Measurements from ENCODE around the gene RBPJL.

RBPJL gene, protein sequence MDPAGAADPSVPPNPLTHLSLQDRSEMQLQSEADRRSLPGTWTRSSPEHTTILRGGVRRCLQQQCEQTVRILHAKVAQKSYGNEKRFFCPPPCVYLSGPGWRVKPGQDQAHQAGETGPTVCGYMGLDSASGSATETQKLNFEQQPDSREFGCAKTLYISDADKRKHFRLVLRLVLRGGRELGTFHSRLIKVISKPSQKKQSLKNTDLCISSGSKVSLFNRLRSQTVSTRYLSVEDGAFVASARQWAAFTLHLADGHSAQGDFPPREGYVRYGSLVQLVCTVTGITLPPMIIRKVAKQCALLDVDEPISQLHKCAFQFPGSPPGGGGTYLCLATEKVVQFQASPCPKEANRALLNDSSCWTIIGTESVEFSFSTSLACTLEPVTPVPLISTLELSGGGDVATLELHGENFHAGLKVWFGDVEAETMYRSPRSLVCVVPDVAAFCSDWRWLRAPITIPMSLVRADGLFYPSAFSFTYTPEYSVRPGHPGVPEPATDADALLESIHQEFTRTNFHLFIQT

DNA sequence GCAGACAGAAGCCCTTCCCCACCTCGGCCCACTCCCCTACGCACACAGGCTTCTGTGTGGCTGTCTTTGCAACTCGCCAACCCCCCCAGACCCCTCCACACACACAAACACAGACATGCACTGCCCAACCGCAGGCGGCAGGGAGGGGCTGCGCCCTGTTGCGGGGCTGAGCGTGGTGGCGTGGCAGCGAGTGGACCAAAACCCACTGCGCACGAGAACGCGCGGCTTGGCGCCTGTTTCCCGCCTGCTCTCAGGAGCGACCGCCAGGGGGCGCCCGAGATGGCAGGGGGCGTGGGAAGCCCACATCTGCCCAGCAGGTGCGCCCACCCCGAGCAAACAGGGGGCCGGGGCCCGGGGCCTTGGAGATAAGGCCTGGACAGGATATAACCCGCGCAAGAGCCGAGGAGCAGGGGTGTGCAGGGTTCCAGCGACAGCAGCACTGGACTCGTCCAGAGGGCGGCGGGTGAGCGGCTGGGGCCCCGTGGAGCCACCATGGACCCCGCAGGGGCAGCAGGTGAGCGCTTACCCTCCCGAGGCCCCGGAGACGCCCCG lies at the start of gene RBPJL:
TSS of gene RBPJL (plus strand) at position 410 of the 552 bp plus-strand sequence. CDS start at position 493, 83 bp downstream.
- DNase-seq: peak; percentile 48

DNA sequence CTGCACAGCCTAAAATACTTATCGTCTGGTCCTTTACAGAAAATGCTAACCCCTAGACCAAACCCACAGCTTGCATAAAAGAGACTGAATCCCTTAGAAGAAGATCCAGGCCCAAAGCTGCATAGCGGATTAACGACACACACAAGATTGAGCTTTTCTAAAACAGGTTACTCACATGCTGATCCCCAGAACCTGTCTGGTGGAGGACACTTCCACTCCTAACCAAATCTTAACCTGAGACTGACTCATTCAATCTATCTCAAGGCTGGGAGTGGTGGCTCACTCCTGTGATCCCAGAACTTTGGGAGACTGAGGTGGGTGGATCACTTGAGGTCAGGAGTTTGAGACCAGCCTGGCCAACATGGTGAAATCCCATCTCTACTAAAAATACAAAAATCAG lies 49.5 kb upstream of the RBPJL start:
- no peak for DNase-seq

DNA sequence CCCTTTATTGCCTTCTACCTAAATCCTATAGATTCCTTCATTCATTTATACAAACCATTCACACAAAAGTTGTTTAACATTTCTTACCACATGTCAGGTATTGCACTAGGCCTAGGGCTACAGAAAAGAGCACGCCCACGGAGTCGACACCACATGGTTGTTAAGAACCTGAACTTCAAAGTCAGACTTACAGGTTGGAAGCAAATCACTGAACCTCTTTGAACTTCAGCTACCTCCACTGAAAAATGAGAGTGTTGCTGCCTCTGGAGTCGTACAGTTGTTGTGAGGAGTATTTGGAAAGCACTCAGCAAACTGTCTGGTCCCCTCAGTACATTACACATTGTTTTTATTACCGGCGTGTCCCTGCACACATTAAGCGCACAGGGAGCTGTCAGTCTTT lies 48.9 kb upstream of the RBPJL start:
- no peak for DNase-seq

DNA sequence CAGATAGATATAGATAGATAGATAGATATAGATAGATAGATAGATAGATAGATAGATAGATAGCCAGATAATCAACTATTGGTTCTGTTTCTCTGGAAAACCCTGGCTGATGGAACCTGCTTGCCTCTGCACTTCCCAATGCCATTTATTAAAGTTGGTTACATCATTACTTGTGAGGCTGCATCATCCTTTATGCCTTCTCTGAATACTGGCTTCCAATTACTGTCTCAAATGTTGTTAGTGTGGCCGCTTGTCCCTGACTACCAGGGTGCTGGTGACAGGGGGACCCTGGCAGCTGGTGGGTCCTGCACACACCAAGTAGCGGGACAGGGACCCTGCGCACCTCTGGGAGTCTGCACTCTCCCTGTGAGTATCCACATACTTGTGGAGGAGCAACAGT lies 48.4 kb upstream of the RBPJL start:
- DNase-seq: no peak

DNA sequence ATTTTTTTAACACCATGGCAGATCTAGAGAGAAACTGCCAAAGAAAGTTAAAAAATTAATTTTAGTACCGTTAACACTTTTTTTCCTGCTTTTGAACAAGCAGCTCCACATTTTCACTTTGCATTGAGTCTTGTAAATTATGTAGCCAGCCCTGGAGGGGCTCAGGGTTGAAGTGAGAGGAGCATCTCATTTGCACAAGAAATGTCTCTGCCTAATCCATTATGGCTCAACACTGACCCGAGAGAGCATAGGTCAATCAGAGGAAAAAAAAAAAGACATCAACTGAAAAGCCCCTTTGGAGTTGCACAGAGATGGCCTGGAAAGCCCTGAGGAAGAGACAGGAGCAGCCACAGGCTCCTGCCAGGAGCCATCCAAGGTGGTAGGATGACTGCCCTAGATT lies 48.0 kb upstream of the RBPJL start:
- DNase-seq: no peak

DNA sequence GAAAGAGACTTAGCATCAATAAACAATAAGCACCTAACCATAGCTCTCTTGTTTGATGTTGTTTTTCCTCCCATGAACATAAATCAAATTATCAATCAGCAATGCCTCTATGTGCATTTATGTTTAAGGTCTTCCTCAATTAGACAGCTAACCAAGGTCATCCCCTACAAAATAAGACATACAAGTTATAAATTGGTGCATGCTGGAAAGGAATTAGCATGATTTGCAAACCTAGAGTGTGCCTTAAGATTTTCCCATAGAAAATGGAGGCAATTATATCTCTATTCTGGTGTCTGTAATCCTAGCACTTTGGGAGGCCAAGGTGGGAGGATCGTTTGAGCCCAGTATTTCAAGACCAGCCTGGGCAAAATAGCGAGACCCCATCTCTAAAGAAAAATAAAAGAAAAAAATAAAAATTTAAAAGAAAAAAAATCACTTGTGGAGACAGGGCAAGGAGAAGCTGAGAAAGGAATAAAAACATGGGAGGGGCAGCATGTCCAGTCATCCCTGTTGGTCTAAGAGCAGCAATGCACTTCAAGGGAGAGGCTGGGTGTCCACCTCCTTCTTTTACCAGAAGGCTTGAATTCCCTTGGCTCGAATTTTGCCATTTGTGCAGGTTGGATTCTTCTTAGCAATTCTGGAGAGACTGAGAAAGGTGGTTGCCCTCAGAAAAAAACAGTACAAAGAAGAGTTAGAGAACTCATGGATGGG lies 42.9 kb upstream of the RBPJL start:
- DNase-seq: no peak

DNA sequence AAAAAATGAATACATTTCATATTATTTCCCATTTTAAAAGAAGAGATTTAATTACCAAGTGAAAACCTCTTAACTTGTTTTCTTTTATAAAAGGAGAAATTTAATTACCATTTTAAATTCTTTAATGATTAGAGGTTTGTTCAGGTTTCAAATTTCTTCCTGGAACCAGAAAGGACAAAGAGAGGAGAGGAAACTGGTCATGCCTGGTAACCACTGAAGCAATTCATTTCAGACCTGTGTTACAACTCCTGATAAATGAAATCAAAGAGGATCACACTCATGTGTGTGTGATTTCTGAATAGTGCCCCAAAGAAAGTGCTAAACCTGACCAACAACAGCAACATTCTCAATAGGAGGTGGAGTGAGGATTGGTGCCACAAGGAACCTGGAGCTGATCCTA lies 39.7 kb upstream of the RBPJL start:
- no peak for DNase-seq

DNA sequence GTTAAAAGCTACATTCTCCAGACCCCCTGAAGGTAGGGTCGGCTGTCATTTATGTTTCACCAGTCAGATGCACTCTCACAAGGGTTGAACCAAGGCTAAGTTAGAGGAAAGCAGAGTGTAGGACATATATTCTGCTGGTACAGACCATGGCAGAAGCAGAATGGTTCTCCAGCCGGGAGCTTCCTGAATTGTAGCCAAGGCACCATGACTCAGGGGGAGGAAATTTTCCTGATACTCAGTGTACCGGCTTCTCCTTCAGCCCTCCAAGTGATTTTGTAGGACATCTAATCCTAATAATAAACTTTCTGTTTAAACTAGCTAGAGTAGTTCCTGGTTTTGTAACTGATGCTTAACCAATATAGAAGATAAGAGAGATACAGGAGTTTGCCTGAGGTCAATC lies 38.1 kb upstream of the RBPJL start:
- no peak for DNase-seq

DNA sequence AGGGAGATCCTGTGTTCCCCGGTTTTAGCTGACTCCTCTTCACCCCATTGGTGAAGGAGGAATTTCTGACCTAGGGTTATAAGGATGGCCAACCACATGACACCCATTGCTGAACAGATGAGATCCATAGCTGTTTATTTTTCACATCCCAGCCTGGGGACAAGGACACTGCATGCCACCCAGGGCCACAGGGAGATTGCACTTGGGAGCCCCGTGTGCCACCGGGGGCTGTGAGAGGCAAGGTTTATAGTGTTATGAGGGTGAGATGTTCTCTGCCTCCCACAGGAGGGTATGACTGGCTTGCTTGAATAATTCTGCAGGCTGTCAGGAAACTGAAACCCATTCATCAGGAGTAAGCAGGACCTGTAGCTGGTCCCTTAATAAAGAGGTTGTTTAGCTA lies 37.6 kb upstream of the RBPJL start:
- DNase-seq: no peak

DNA sequence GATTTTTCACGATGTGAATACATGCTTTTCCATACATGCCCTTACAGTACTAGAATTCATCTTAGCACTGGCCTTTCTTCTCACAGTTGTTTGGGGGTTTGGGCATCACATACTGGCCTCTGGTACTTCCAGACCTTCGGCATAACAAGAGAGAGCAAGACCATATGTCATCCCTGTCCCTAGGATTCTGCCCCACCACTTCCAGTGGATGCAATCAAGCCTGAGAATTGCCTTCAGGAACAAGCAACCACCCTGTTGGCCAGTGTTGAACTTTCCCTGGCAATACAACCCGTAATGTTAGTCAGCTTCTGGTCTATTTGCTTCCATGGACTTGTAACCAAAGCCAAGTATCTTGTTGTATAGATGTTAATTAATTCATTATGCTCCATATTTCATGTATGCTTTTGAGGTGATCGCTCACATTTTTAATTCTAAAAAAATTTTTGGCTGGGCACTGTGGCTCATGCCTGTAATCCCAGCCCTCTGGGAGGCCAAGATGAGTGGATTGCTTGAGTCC lies 36.8 kb upstream of the RBPJL start:
- no peak for DNase-seq

DNA sequence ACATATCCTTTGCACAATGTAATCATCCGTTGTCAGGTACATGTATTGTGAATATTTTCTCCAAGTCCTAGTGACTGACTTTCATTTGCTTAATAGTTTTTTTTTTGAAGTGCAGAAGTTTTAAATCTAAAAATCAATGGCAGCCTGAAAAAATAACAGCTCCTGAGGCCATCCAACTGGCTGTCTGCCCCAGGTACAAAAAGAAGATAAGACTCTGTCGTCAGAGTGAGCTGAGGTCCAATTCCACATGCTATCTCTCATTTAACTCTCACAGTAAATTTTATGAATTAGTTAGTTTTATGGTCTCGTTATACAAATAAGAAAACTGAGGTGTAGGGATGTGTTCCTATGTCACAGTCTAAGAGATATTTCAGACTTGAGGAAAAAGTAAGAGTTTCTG lies 31.3 kb upstream of the RBPJL start:
- no peak for DNase-seq

DNA sequence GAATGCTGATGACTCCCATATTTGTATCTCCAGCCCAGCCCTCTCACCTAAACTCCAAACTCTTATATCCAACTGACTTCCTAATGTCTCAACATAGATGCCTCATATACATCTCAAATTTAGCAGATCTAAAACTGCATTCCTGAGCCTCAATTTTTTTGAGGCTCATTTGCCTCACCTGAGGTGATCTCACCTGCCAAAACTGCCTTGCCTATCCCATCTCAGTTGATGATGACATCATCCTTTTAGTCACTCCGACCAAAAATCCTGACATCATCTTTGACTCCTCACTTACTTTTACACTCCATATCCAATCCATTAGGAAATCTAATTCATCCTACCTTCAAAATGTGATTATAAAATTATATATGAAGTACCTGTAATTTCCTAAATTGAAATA lies 26.6 kb upstream of the RBPJL start:
- DNase-seq: no peak

DNA sequence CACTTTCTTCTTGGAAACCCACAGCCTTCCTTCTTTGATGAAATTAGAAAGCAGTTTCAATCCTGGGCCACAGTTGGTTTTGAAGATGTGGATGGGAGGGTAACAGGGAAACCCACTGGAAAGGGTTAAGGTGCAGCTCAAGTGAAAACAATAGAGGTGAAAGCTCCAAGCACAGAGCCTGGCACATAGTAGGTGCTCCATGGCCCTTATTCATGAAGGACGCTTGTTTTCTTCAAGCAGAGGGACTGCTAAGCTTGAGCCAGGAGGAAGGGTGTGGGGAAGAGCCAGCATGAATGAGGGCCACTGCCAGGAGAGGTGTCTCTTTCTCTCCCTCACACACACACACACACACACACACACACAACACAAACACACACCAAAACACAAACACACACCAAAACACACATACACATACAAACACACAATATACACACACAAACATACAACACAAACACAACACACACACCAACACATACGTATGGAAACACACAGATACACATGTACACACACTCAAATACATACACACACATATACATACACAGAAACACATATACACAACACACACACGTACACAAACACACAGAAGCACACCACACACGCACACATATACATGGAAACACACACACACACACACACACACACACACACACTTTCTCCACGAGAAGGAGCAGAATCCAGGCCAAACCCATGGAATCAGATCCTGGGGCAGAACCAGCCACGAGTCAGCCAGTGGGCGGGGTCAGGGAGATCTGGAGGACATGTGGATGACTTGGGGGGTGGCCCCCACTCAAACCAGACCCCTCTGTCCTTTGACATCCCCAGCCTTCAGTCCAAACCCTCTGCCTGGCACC lies 23.7 kb upstream of the RBPJL start:
- DNase-seq: no peak

DNA sequence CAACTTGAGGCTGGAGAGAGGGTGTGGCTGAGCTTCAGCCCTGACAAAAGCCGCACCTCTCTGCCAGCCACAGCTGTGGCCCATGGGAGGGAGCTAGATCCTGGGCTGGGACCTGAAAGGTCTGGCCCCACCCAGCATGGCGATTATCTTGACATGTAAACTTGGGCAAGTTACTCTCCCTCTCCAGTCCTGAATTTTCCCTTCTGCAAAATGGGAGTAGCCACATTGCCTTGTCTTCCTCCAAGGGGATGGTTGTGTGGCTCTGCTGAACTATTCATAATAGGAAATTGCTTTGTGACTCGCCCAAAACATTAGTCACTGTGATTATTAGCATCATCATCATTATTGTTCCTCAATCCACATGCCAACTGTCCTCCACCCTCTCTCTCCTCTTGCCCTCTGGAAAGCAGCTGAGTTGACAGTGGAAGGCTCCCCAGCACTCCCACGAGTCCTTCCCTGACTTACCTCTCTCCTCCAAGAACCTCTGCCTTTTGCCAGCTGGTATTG lies 23.0 kb upstream of the RBPJL start:
- DNase-seq: no peak

DNA sequence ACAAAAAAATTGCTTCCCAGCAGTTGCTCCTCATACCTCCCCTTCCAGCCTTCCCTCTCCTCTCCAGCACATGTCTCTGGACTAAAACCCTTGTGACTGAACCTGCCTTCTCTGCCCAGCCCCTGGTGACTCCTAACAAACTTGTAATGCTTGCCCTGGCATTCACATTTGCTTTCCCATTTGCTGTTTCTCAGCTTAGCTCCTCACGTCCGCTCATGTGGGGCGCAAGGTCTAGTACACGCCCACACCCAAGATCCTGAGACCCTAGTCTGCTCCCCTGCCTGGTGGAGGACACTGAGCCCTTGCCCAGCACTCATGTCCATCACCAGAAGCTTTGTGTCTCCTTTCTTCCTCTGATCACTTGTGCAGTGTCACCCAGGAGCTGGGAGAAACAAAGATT lies 18.3 kb upstream of the RBPJL start:
- DNase-seq: no peak

DNA sequence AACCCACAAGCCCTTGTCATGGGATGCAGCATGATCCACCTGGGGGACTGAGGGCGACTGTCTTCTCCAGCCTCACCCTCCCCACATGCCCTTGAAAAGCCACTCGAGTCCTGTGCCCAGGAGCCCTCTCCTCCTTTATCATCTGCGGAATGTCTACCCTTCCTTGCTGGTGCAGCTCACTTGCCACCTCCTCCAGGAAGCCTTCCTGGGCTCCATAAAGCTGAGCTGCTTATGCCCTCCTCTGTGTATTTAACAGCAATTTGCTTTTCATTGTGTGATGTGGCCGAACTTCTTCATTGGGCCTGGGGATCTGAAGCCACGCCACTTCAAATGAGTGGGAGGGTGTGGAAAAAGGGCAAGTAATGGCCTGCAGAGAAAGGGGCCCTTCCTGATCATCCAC lies 17.8 kb upstream of the RBPJL start:
- no peak for DNase-seq

DNA sequence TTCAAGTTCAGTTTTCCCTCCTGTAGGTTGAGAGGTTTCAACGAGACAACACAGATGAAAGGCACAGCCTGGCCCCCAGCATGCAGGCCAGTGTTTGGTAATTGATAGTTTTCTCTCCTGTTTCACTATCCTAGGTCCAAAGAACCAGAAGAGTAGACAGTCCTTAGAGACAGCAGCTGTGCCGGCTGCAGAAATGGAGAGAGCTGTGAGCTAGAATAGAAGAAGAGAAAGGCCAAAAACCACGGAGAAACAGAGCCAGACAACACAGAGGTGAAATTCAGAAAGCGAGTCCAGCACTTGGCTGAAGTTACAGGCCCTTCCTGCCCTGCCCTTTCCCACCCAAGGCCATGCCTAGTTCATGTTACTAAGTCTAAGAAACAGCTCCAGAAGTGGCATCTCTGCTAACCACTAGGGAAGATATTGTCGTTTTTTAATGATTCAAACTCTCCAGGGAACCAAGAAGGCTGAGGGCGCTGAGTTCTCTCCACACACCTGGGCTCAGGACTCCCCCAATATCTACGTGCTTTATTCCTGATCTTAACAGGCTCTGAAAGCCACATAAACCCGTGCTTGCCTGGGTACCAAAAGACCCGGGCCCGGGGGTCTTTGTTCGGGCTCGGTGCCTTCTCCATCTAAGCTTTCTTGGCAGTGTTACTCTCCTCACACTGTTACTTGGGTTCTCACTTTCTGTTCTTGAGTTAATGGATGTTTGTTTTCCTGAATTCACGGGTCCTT lies 16.5 kb upstream of the RBPJL start:
- DNase-seq: no peak

DNA sequence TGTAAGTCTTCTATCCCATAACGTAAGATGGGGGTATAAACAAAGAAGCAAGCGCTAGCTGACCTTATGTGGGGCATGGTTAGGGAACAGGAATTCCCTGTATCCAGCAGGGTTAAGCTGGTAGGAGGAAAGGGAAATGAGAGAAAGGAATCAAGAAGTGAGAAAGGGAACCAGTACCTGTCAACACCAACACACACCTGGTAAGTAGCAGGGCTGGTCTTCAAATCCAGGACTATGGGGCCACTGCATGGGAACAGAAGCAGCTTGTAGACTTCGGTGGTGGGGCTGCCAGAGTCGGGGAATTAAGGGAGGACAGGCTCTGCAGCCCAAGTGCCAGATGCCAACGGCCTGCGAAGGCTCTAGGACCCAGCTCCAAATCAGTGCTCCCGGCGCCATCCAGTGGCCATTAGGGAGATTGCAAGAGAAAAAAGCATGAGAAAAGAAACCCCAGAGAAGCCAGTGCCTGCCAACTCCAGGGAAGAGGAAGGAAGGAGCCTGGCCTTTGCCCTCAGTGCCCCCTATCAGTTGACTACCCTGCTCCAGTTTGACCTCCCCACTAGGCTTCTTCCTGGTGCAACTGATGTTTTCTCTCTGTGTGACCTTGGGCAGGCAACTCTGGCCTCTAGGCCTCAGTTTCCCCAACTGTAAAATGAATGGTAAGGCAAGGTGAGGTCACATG lies 15.8 kb upstream of the RBPJL start:
- DNase-seq: peak; percentile 66

DNA sequence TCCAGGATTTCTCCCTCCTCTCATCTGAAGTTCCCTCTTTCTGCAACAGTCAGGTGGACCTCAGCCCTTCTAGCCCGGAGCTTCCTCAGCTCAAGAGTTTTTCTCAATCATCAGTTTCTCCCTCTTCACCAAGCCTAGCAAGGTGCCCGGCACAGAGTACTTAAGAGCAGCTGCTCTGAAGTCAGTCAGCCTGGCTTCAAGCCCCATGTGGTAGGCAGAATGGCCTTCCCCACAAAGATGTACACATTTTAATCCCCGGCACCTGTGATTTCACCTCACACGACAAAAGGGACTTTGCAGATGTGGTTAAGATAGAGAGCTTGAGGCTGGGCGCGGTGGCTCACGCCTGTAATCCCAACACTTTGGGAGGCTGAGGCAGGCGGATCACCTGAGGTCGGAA lies 15.1 kb upstream of the RBPJL start:
- DNase-seq: no peak

DNA sequence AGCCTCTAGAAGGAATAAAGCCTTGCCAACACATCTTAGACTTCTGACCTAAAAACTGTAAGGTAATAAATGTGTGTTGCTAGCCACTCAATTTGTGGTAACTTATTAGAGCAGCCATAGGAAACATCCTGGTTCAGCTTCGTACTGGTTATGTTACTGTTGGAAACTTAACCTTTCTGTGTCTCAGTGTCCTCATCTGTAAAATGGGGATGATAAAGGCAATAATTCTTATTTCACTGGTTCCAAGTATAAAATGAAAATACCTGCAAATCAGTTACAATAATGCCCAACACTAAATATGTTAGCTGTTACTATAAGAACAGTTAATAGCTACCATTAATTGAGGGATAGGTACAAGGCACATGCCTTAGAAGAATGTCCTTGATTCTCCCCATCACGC lies 14.3 kb upstream of the RBPJL start:
- no peak for DNase-seq
